Middle frontal gyrus (tissue), 1 donor: ENCODE measurements around the gene COL23A1.
A peak's percentile ranks its signal among the peaks of the same experiment; 100 is the strongest.

Experiments
- DNase-seq: peaks from one replicate; pipeline ENCODE4 v3.0.0-alpha.2; 2015; ENCODE audit warnings: low spot score; ENCODE audit errors: extremely low spot score

COL23A1 gene

GRCh38 chr5:178535299-178536175 lies 54.7 kb downstream of the COL23A1 start:
- DNase-seq: no peak

- DNase-seq: no peak
Observed at GRCh38 chr5:178533136-178533535, 57.1 kb downstream of the COL23A1 start.

- no peak for DNase-seq
Observed at GRCh38 chr5:178532666-178533065, 57.5 kb downstream of the COL23A1 start.

- no peak for DNase-seq
Observed at GRCh38 chr5:178532236-178532635, 58.0 kb downstream of the COL23A1 start.

- no peak for DNase-seq
Observed at GRCh38 chr5:178531786-178532185, 58.4 kb downstream of the COL23A1 start.

GRCh38 chr5:178530526-178530925 lies 59.7 kb downstream of the COL23A1 start:
- DNase-seq: no peak

- no peak for DNase-seq
Observed at GRCh38 chr5:178529080-178529479, 61.1 kb downstream of the COL23A1 start.

GRCh38 chr5:178527458-178528307 lies 62.5 kb downstream of the COL23A1 start:
- peak; percentile 38 for DNase-seq

GRCh38 chr5:178526773-178527457 lies 63.3 kb downstream of the COL23A1 start:
- DNase-seq: no peak

- no peak for DNase-seq
Observed at GRCh38 chr5:178525906-178526732, 64.1 kb downstream of the COL23A1 start.

GRCh38 chr5:178524093-178524882 lies 65.9 kb downstream of the COL23A1 start:
- no peak for DNase-seq

GRCh38 chr5:178522361-178522760 lies 67.8 kb downstream of the COL23A1 start:
- DNase-seq: no peak

GRCh38 chr5:178520851-178521250 lies 69.3 kb downstream of the COL23A1 start:
- no peak for DNase-seq

- DNase-seq: no peak
Observed at GRCh38 chr5:178519804-178520203, 70.4 kb downstream of the COL23A1 start.

GRCh38 chr5:178519155-178519554 lies 71.0 kb downstream of the COL23A1 start:
- DNase-seq: no peak

GRCh38 chr5:178516504-178517235 lies 73.5 kb downstream of the COL23A1 start:
- no peak for DNase-seq

- DNase-seq: no peak
Observed at GRCh38 chr5:178515776-178516503, 74.3 kb downstream of the COL23A1 start.

- no peak for DNase-seq
Observed at GRCh38 chr5:178514851-178515418, 75.3 kb downstream of the COL23A1 start.
